ENCODE data around the gene FGF14. TPM values are rescaled to one million over a fixed set of nuclear protein-coding genes. Genes with fewer than 3 reads are reported as not detected.

FGF14 gene
- total and polyA plus RNA-seq, 2 experiments from 2014 or later = 0.03 TPM; not detected in 1

DNA sequence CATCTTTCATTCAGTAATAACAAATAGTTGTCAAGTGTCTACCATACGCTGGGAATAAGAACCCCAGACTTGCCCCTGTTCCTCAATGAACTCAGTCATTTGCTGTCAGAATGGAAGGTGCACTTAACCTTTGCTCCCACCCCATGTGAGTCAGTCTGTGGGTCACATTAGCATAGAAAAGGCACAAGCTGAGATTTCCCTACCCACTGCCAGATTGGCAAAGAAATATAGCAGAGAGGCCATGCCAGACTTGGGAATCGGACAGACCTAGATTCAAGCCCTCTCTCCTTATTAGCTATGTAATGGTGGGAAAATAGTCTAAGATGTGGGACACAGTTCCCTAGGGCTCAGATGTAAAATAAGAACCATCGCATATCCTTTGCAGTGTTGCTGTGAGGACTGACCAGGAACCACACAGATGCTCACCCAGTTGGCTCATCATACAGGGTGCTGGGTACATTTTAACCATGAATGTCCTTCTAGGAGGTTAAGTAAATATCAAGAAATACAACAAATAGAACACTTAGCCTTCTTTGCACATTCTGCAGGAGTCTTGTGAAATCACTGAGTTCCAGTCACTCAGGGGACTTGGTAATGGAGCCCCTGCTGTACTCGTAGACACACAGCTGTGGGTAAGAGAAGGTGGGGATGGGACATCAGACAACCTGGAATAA lies 218.2 kb downstream of the FGF14 start (continued):
- TF ChIP-seq, protein P1, sequence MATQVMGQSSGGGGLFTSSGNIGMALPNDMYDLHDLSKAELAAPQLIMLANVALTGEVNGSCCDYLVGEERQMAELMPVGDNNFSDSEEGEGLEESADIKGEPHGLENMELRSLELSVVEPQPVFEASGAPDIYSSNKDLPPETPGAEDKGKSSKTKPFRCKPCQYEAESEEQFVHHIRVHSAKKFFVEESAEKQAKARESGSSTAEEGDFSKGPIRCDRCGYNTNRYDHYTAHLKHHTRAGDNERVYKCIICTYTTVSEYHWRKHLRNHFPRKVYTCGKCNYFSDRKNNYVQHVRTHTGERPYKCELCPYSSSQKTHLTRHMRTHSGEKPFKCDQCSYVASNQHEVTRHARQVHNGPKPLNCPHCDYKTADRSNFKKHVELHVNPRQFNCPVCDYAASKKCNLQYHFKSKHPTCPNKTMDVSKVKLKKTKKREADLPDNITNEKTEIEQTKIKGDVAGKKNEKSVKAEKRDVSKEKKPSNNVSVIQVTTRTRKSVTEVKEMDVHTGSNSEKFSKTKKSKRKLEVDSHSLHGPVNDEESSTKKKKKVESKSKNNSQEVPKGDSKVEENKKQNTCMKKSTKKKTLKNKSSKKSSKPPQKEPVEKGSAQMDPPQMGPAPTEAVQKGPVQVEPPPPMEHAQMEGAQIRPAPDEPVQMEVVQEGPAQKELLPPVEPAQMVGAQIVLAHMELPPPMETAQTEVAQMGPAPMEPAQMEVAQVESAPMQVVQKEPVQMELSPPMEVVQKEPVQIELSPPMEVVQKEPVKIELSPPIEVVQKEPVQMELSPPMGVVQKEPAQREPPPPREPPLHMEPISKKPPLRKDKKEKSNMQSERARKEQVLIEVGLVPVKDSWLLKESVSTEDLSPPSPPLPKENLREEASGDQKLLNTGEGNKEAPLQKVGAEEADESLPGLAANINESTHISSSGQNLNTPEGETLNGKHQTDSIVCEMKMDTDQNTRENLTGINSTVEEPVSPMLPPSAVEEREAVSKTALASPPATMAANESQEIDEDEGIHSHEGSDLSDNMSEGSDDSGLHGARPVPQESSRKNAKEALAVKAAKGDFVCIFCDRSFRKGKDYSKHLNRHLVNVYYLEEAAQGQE (IDR thresholded peaks at IDR 0.05; ENCODE audit: unreplicated experiment) = no peak
- TF ChIP-seq EZH2 (IDR thresholded peaks at IDR 0.05; ENCODE audit: low read depth, unreplicated experiment) (no peak), EZH2phosphoT487 (IDR thresholded peaks at IDR 0.05; ENCODE audit: unreplicated experiment) (no peak), CREB1 (CRISPR knock-in tag; IDR thresholded peaks at IDR 0.05; ENCODE audit: low read depth) (no peak), NANOG (IDR thresholded peaks at IDR 0.05; ENCODE audit: borderline replicate concordance) (no peak), JUNB (IDR thresholded peaks at IDR 0.05; ENCODE audit: unreplicated experiment) (no peak), ZNF331 (CRISPR knock-in tag; IDR thresholded peaks at IDR 0.05; ENCODE audit: low read depth) (no peak)
- TF ChIP-seq, protein P2, sequence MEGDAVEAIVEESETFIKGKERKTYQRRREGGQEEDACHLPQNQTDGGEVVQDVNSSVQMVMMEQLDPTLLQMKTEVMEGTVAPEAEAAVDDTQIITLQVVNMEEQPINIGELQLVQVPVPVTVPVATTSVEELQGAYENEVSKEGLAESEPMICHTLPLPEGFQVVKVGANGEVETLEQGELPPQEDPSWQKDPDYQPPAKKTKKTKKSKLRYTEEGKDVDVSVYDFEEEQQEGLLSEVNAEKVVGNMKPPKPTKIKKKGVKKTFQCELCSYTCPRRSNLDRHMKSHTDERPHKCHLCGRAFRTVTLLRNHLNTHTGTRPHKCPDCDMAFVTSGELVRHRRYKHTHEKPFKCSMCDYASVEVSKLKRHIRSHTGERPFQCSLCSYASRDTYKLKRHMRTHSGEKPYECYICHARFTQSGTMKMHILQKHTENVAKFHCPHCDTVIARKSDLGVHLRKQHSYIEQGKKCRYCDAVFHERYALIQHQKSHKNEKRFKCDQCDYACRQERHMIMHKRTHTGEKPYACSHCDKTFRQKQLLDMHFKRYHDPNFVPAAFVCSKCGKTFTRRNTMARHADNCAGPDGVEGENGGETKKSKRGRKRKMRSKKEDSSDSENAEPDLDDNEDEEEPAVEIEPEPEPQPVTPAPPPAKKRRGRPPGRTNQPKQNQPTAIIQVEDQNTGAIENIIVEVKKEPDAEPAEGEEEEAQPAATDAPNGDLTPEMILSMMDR (conservative IDR thresholded peaks at IDR 0.05; ENCODE audit: low read depth in 2 of 2) = no peak
- TF ChIP-seq, protein P3, sequence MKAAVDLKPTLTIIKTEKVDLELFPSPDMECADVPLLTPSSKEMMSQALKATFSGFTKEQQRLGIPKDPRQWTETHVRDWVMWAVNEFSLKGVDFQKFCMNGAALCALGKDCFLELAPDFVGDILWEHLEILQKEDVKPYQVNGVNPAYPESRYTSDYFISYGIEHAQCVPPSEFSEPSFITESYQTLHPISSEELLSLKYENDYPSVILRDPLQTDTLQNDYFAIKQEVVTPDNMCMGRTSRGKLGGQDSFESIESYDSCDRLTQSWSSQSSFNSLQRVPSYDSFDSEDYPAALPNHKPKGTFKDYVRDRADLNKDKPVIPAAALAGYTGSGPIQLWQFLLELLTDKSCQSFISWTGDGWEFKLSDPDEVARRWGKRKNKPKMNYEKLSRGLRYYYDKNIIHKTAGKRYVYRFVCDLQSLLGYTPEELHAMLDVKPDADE (IDR thresholded peaks at IDR 0.05) = no peak

DNA sequence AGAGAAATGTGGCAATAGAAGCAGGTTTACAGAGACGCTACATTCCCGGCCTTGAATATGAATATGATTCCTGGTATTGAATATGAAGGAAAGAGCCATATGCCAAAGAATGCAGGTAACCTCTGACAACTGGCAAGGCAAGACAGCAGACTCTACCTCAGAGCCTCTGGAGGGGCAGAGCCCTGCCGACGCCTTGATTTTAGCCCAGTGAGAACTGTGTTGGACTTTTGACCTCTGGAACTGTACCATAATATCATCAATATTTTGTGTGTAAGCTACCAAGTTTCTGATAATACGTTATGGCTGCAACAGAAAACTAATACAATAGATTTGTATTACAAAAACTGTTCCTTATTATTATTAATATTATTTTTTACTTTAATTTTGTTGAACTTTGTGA lies 219.7 kb downstream of the FGF14 start:
- Histone ChIP-seq H3K27ac (ENCODE audit: low read depth) (no peak overlapping the region), H3K9me2 (ENCODE audit: insufficient read depth) (no peaks in the 10 kb centered on the region), H4K20me1 (replicated peaks; ENCODE audit: insufficient read depth) (no peaks in the 10 kb centered on the region), H3K4me2 (no peak overlapping the region), H3K4me3 (no peak overlapping the region), H2AFZ (no peak overlapping the region), H3K79me2 (replicated peaks; ENCODE audit: insufficient read depth) (no peaks in the 10 kb centered on the region), H3K4me1 (ENCODE audit: insufficient read depth) (no peaks in the 10 kb centered on the region), H3K27me3 (ENCODE audit: insufficient read depth) (no peaks in the 10 kb centered on the region), H3F3A (replicated peaks; ENCODE audit: low read depth) (no peaks in the 10 kb centered on the region), H3K36me3 (ENCODE audit: insufficient read depth) (no peaks in the 10 kb centered on the region)
- Mint-ChIP-seq H3K9me3 (no peaks in the 10 kb centered on the region), H3K27ac (no peak overlapping the region), H3K27me3 (ENCODE audit: insufficient read depth, low read depth, poor library complexity) (no peaks in the 10 kb centered on the region), H3K4me1 (peaks cover 2% of the 10 kb centered on the region; the same call in 2 of the 3 replicates), H3K4me3 (no peak overlapping the region), H3K36me3 (ENCODE audit: low read depth) (no peaks in the 10 kb centered on the region)
- ATAC-seq (no peak), DNase-seq (ENCODE audit: low spot score) (no peak)
- TF ChIP-seq, protein P2 (conservative IDR thresholded peaks at IDR 0.05; ENCODE audit: low read depth in 2 of 2) = no peak
- TF ChIP-seq STAT1 (IDR thresholded peaks at IDR 0.05; ENCODE audit: unreplicated experiment) = no peak

All from GM23338 (cell line).